ENCODE results near the gene ZBTB22.

DNA sequence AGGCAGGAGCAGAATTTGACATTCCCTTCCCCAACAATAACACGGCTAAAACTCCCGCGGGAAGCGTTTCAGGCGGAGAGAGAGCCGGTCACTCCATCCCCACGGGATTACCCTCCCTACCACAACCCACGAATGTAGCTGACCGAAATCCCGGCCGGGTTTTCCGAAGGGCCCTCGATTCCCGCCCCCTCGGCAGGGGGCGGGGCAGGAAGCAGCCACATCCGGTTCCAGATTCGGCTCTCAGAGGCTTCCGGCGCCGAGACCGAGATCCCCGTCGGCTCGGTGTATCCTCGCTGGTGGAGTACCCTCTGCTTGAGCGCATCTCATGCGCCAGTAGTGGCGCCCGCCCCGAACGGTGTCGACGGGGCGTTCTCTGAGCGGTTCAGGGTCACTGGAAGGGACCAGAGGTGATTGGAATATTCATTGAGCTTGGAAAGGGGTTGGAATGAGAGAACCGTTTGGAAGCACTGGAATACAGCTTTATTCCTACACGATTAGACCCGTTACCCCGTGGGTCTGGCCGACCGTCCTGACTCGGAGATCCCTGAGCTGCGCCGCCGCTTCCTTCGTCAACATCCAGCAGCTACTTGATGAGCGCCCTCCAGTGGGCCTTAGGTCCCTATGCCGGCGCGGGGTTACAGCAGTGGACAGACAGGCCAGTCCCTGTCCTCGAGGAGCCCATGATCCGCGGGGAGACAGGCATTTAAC lies 18.2 kb downstream of the ZBTB22 start:
- TF ChIP-seq EZH2 (IDR thresholded peaks at IDR 0.05) (no peak), EZH2phosphoT487 (IDR thresholded peaks at IDR 0.05) (no peak)

Measured in neural progenitor cell (in vitro differentiated cells).